ENCODE measurements around the gene AMMECR1.

- TF ChIP-seq CTCF (IDR thresholded peaks at IDR 0.05; ENCODE audit: low read depth, low read length) (no peak), POLR2A (IDR thresholded peaks at IDR 0.05; ENCODE audit: extremely low read depth, insufficient read length) (no peak)
These were observed 129.0 kb downstream of the AMMECR1 start for GRCh38 chrX:110188701-110189558.

Measured in NB4 (cell line).